ENCODE data around the gene FSIP1. TPM values are rescaled to one million over a fixed set of nuclear protein-coding genes. Genes with fewer than 3 reads are reported as not detected.

The FSIP1 gene
- total RNA-seq, 2 donors from 2014 or later, result 0.31 to 1.5 TPM

GRCh38 chr15:39787479-39787878, 4.8 kb upstream of the FSIP1 start:
- DNase-seq (ENCODE audit: low spot score) (no peak), ATAC-seq (no peak)
- H3K27me3 Mint-ChIP-seq, result peaks cover under 1 to 1% of the 10 kb centered on the region in 2 donors
- no peak overlapping the region for H3K4me3 Mint-ChIP-seq
- H3K27ac Mint-ChIP-seq, result no peak overlapping the region
- peaks cover 20 to 31% of the 10 kb centered on the region in 2 donors for H3K4me1 Mint-ChIP-seq (ENCODE audit: low read depth in 2 of 2)
- no peaks in the 10 kb centered on the region for H3K9me3 Mint-ChIP-seq
- no peaks in the 10 kb centered on the region for H3K36me3 Mint-ChIP-seq

- no peak overlapping the region for H3K27ac Mint-ChIP-seq
- H3K36me3 Mint-ChIP-seq, result no peaks in the 10 kb centered on the region
- no peaks in the 10 kb centered on the region for H3K27me3 Mint-ChIP-seq
- peaks cover 25 to 38% of the 10 kb centered on the region in 2 donors for H3K4me1 Mint-ChIP-seq (ENCODE audit: low read depth in 2 of 2)
- H3K4me3 Mint-ChIP-seq, result no peak overlapping the region
- DNase-seq (ENCODE audit: low spot score) (no peak), ATAC-seq (no peak)
- no peaks in the 10 kb centered on the region for H3K9me3 Mint-ChIP-seq
These were observed 3.9 kb upstream of the FSIP1 start for GRCh38 chr15:39786447-39787056.

GRCh38 chr15:39785841-39786240, 3.2 kb upstream of the FSIP1 start:
- peaks cover 28 to 41% of the 10 kb centered on the region in 2 donors for H3K4me1 Mint-ChIP-seq (ENCODE audit: low read depth in 2 of 2)
- peak overlapping the region in 1 of 2 donors; percentile 26 for H3K27ac Mint-ChIP-seq
- DNase-seq (ENCODE audit: low spot score) (no peak), ATAC-seq (no peak)
- no peaks in the 10 kb centered on the region for H3K36me3 Mint-ChIP-seq
- H3K9me3 Mint-ChIP-seq, result no peaks in the 10 kb centered on the region
- H3K4me3 Mint-ChIP-seq, result no peak overlapping the region
- H3K27me3 Mint-ChIP-seq, result no peaks in the 10 kb centered on the region

GRCh38 chr15:39785139-39785538, 2.5 kb upstream of the FSIP1 start:
- peak overlapping the region; percentile 26 to 68 for H3K27ac Mint-ChIP-seq

GRCh38 chr15:39784638-39785037, 2.0 kb upstream of the FSIP1 start:
- Mint-ChIP-seq H3K36me3 (no peaks in the 10 kb centered on the region), H3K4me1 (ENCODE audit: low read depth in 2 of 2) (peaks cover 28 to 41% of the 10 kb centered on the region in 2 donors), H3K27ac (peak overlapping the region; percentile 26 to 68), H3K4me3 (peak overlapping the region; percentile 35), H3K9me3 (no peaks in the 10 kb centered on the region), H3K27me3 (no peaks in the 10 kb centered on the region)
- no peak for ATAC-seq
- DNase-seq (ENCODE audit: low spot score), result no peak

More at GRCh38 chr15:39785139-39785538, 2.5 kb upstream of the FSIP1 start:
- Mint-ChIP-seq H3K36me3 (no peaks in the 10 kb centered on the region), H3K4me3 (peak overlapping the region; percentile 35), H3K27me3 (no peaks in the 10 kb centered on the region), H3K4me1 (ENCODE audit: low read depth in 2 of 2) (peaks cover 28 to 41% of the 10 kb centered on the region in 2 donors), H3K9me3 (no peaks in the 10 kb centered on the region)
- no peak for ATAC-seq
- DNase-seq (ENCODE audit: low spot score), result no peak

GRCh38 chr15:39784125-39784524, 1.5 kb upstream of the FSIP1 start:
- no peaks in the 10 kb centered on the region for H3K27me3 Mint-ChIP-seq
- H3K36me3 Mint-ChIP-seq, result no peaks in the 10 kb centered on the region
- ATAC-seq (no peak), DNase-seq (ENCODE audit: low spot score) (no peak)
- H3K4me1 Mint-ChIP-seq (ENCODE audit: low read depth in 2 of 2), result peaks cover 28 to 41% of the 10 kb centered on the region in 2 donors
- peak overlapping the region; percentile 58 to 79 for H3K27ac Mint-ChIP-seq
- peak overlapping the region; percentile 88 for H3K4me3 Mint-ChIP-seq
- H3K9me3 Mint-ChIP-seq, result no peaks in the 10 kb centered on the region

- DNase-seq (ENCODE audit: low spot score) (no peak), ATAC-seq (no peak)
- Mint-ChIP-seq H3K27me3 (peaks cover 0 to 2% of the 10 kb centered on the region in 2 donors), H3K27ac (peak overlapping the region; percentile 58 to 79), H3K4me1 (ENCODE audit: low read depth in 2 of 2) (peaks cover 28 to 36% of the 10 kb centered on the region in 2 donors), H3K36me3 (no peaks in the 10 kb centered on the region), H3K4me3 (peak overlapping the region; percentile 88), H3K9me3 (no peaks in the 10 kb centered on the region)
These were observed 691 bp upstream of the FSIP1 start for GRCh38 chr15:39783244-39783820.

- DNase-seq (ENCODE audit: low spot score) (no peak), ATAC-seq (no peak)
- Mint-ChIP-seq H3K27ac (peak overlapping the region; percentile 58 to 79), H3K9me3 (no peaks in the 10 kb centered on the region), H3K36me3 (no peaks in the 10 kb centered on the region), H3K4me3 (peak overlapping the region; percentile 88), H3K27me3 (peaks cover 11 to 12% of the 10 kb centered on the region in 2 donors), H3K4me1 (ENCODE audit: low read depth in 2 of 2) (peaks cover 22 to 33% of the 10 kb centered on the region in 2 donors)
These were observed 706 bp downstream of the FSIP1 start for GRCh38 chr15:39781967-39782302.

- Mint-ChIP-seq H3K4me1 (ENCODE audit: low read depth in 2 of 2) (peaks cover 21 to 33% of the 10 kb centered on the region in 2 donors), H3K4me3 (peak overlapping the region; percentile 88), H3K27me3 (peaks cover 11 to 12% of the 10 kb centered on the region in 2 donors), H3K36me3 (no peaks in the 10 kb centered on the region), H3K27ac (peak overlapping the region; percentile 58 to 79), H3K9me3 (no peaks in the 10 kb centered on the region)
- ATAC-seq (no peak), DNase-seq (ENCODE audit: low spot score) (no peak)
These were observed 1.3 kb downstream of the FSIP1 start for GRCh38 chr15:39781147-39781966.

GRCh38 chr15:39778021-39778420, 4.6 kb downstream of the FSIP1 start:
- Mint-ChIP-seq H3K36me3 (no peaks in the 10 kb centered on the region), H3K27me3 (peaks cover 11 to 16% of the 10 kb centered on the region in 2 donors), H3K9me3 (no peaks in the 10 kb centered on the region), H3K4me1 (ENCODE audit: low read depth in 2 of 2) (peaks cover 10 to 27% of the 10 kb centered on the region in 2 donors), H3K27ac (no peak overlapping the region), H3K4me3 (no peak overlapping the region)
- DNase-seq (ENCODE audit: low spot score) (no peak), ATAC-seq (no peak)

- H3K27ac Mint-ChIP-seq, result no peak overlapping the region
- H3K4me1 Mint-ChIP-seq (ENCODE audit: low read depth in 2 of 2), result peaks cover 10 to 25% of the 10 kb centered on the region in 2 donors
- no peaks in the 10 kb centered on the region for H3K9me3 Mint-ChIP-seq
- H3K27me3 Mint-ChIP-seq, result peaks cover 11 to 16% of the 10 kb centered on the region in 2 donors
- no peak for DNase-seq (ENCODE audit: low spot score)
- no peak overlapping the region for H3K4me3 Mint-ChIP-seq
- ATAC-seq, result no peak
- H3K36me3 Mint-ChIP-seq, result no peaks in the 10 kb centered on the region
These were observed 5.1 kb downstream of the FSIP1 start for GRCh38 chr15:39777496-39777895.

- H3K9me3 Mint-ChIP-seq, result no peaks in the 10 kb centered on the region
- H3K36me3 Mint-ChIP-seq, result no peaks in the 10 kb centered on the region
- peak overlapping the region in 1 of 2 donors; percentile 62 for H3K27ac Mint-ChIP-seq
- peaks cover 11 to 16% of the 10 kb centered on the region in 2 donors for H3K27me3 Mint-ChIP-seq
- DNase-seq (ENCODE audit: low spot score) (no peak), ATAC-seq (no peak)
- peaks cover 8 to 25% of the 10 kb centered on the region in 2 donors for H3K4me1 Mint-ChIP-seq (ENCODE audit: low read depth in 2 of 2)
- H3K4me3 Mint-ChIP-seq, result no peak overlapping the region
These were observed 6.6 kb downstream of the FSIP1 start for GRCh38 chr15:39776068-39776467.

- peaks cover 8 to 25% of the 10 kb centered on the region in 2 donors for H3K4me1 Mint-ChIP-seq (ENCODE audit: low read depth in 2 of 2)
- ATAC-seq (peak; percentile 55 to 61), DNase-seq (ENCODE audit: low spot score) (no peak)
These were observed 7.9 kb downstream of the FSIP1 start for GRCh38 chr15:39774688-39775267.

More at GRCh38 chr15:39774688-39775267, 7.9 kb downstream of the FSIP1 start:
- Mint-ChIP-seq H3K36me3 (no peaks in the 10 kb centered on the region), H3K27ac (no peak overlapping the region), H3K4me3 (peak overlapping the region; percentile 15), H3K27me3 (peaks cover 11 to 16% of the 10 kb centered on the region in 2 donors), H3K9me3 (no peaks in the 10 kb centered on the region)
